GM23338 (cell line): ENCODE results near the gene RAD51B. TPM values are rescaled to one million over a fixed set of nuclear protein-coding genes. Genes with fewer than 3 reads are reported as not detected.

ENCODE experiments used
- CREB1 ChIP-seq: fragments of 250-450 bp; sonication (Bioruptor Pico); IDR thresholded peaks from 2 replicates; pipeline ENCODE4 v1.5.0; 2020; ENCODE audit warnings: low read depth, mild to moderate bottlenecking, moderate library complexity
- EZH2 ChIP-seq: fragments of 200-600 bp; sonication (generic); IDR thresholded peaks from one replicate; pipeline ENCODE4 v1.8.0; 2017; ENCODE audit warnings: antibody characterized with exemption, mild to moderate bottlenecking, low read depth; ENCODE audit not compliant: unreplicated experiment
- NANOG ChIP-seq: IDR thresholded peaks from 2 replicates; pipeline ENCODE4 v1.6.1; 2016; ENCODE audit warnings: antibody characterized with exemption, borderline replicate concordance
- POLR2AphosphoS5 ChIP-seq: IDR thresholded peaks from 2 replicates; pipeline ENCODE4 v1.6.1; 2016; ENCODE audit warnings: antibody characterized with exemption, low read depth
- STAT1 ChIP-seq: IDR thresholded peaks from one replicate; pipeline ENCODE4 v1.6.1; 2016; ENCODE audit warnings: antibody characterized with exemption; ENCODE audit not compliant: unreplicated experiment
- ZNF114 ChIP-seq: fragments of 250-450 bp; sonication (Bioruptor Pico); IDR thresholded peaks from 2 replicates; pipeline ENCODE4 v1.5.0; 2020; ENCODE audit warnings: mild to moderate bottlenecking, moderate library complexity
- polyA plus RNA-seq: library from polyadenylated mRNA; unstranded; fragments of >200 nt; fragmentation: Nextera tagmentation; extraction: Ambion mirVana; gene quantifications from 2 replicates; pipeline ENCODE4 v1.2.1, GENCODE V29; 2016
- total RNA-seq: library from RNA; depleted of rRNA; stranded (reverse); fragments of >200 nt; shearing (Covaris generic); gene quantifications from 2 replicates; pipeline ENCODE4 v1.2.3, GENCODE V29; 2014
- TF ChIP-seq, protein P1 (sequence below): fragments of 250-450 bp; sonication (Bioruptor Pico); IDR thresholded peaks from 2 replicates; pipeline ENCODE4 v1.5.0; 2020; ENCODE audit warnings: mild to moderate bottlenecking, moderate library complexity
- TF ChIP-seq, protein P2 (sequence below): IDR thresholded peaks from one replicate; pipeline ENCODE4 v1.6.1; 2018; ENCODE audit warnings: antibody characterized with exemption; ENCODE audit not compliant: unreplicated experiment

RAD51B gene
- total and polyA plus RNA-seq, 2 experiments from 2014 or later, result 15.7 to 29.1 TPM

DNA sequence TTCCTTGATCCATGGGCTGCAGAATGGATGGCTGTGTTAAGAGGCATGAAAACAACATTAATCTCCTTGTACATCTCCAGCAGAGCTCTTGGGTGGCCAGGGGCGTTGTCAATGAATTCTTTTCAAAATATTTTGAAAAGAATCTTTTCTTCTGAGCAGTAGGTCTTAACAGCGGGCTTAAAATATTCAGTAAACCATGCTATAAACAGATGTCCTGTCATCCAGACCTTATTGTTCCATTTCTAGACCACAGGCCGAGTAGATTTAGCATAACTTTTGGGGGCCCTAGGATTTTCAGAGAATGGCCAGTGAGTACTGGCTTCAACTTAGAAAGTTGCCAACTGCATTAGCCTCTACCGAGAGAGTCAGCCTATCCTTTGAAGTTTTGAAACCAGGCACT lies 130.2 kb downstream of the RAD51B start (continued):
- TF ChIP-seq, protein P1, sequence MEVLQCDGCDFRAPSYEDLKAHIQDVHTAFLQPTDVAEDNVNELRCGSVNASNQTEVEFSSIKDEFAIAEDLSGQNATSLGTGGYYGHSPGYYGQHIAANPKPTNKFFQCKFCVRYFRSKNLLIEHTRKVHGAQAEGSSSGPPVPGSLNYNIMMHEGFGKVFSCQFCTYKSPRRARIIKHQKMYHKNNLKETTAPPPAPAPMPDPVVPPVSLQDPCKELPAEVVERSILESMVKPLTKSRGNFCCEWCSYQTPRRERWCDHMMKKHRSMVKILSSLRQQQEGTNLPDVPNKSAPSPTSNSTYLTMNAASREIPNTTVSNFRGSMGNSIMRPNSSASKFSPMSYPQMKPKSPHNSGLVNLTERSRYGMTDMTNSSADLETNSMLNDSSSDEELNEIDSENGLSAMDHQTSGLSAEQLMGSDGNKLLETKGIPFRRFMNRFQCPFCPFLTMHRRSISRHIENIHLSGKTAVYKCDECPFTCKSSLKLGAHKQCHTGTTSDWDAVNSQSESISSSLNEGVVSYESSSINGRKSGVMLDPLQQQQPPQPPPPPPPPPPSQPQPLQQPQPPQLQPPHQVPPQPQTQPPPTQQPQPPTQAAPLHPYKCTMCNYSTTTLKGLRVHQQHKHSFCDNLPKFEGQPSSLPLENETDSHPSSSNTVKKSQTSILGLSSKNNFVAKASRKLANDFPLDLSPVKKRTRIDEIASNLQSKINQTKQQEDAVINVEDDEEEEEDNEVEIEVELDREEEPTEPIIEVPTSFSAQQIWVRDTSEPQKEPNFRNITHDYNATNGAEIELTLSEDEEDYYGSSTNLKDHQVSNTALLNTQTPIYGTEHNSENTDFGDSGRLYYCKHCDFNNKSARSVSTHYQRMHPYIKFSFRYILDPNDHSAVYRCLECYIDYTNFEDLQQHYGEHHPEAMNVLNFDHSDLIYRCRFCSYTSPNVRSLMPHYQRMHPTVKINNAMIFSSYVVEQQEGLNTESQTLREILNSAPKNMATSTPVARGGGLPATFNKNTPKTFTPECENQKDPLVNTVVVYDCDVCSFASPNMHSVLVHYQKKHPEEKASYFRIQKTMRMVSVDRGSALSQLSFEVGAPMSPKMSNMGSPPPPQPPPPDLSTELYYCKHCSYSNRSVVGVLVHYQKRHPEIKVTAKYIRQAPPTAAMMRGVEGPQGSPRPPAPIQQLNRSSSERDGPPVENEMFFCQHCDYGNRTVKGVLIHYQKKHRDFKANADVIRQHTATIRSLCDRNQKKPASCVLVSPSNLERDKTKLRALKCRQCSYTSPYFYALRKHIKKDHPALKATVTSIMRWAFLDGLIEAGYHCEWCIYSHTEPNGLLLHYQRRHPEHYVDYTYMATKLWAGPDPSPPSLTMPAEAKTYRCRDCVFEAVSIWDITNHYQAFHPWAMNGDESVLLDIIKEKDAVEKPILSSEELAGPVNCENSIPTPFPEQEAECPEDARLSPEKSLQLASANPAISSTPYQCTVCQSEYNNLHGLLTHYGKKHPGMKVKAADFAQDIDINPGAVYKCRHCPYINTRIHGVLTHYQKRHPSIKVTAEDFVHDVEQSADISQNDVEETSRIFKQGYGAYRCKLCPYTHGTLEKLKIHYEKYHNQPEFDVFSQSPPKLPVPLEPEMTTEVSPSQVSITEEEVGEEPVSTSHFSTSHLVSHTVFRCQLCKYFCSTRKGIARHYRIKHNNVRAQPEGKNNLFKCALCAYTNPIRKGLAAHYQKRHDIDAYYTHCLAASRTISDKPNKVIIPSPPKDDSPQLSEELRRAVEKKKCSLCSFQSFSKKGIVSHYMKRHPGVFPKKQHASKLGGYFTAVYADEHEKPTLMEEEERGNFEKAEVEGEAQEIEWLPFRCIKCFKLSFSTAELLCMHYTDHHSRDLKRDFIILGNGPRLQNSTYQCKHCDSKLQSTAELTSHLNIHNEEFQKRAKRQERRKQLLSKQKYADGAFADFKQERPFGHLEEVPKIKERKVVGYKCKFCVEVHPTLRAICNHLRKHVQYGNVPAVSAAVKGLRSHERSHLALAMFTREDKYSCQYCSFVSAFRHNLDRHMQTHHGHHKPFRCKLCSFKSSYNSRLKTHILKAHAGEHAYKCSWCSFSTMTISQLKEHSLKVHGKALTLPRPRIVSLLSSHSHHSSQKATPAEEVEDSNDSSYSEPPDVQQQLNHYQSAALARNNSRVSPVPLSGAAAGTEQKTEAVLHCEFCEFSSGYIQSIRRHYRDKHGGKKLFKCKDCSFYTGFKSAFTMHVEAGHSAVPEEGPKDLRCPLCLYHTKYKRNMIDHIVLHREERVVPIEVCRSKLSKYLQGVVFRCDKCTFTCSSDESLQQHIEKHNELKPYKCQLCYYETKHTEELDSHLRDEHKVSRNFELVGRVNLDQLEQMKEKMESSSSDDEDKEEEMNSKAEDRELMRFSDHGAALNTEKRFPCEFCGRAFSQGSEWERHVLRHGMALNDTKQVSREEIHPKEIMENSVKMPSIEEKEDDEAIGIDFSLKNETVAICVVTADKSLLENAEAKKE (CRISPR knock-in tag), result no peak
- TF ChIP-seq STAT1 (no peak), CREB1 (CRISPR knock-in tag) (no peak), ZNF114 (no peak), POLR2AphosphoS5 (no peak), EZH2 (no peak), NANOG (no peak)
- TF ChIP-seq, protein P2, sequence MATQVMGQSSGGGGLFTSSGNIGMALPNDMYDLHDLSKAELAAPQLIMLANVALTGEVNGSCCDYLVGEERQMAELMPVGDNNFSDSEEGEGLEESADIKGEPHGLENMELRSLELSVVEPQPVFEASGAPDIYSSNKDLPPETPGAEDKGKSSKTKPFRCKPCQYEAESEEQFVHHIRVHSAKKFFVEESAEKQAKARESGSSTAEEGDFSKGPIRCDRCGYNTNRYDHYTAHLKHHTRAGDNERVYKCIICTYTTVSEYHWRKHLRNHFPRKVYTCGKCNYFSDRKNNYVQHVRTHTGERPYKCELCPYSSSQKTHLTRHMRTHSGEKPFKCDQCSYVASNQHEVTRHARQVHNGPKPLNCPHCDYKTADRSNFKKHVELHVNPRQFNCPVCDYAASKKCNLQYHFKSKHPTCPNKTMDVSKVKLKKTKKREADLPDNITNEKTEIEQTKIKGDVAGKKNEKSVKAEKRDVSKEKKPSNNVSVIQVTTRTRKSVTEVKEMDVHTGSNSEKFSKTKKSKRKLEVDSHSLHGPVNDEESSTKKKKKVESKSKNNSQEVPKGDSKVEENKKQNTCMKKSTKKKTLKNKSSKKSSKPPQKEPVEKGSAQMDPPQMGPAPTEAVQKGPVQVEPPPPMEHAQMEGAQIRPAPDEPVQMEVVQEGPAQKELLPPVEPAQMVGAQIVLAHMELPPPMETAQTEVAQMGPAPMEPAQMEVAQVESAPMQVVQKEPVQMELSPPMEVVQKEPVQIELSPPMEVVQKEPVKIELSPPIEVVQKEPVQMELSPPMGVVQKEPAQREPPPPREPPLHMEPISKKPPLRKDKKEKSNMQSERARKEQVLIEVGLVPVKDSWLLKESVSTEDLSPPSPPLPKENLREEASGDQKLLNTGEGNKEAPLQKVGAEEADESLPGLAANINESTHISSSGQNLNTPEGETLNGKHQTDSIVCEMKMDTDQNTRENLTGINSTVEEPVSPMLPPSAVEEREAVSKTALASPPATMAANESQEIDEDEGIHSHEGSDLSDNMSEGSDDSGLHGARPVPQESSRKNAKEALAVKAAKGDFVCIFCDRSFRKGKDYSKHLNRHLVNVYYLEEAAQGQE, result no peak
